ENCODE measurements around the gene FOXL2. TPM values are rescaled to one million over a fixed set of nuclear protein-coding genes. Genes with fewer than 3 reads are reported as not detected.

The FOXL2 gene
- total and polyA plus RNA-seq, 11 donors: not detected

DNA sequence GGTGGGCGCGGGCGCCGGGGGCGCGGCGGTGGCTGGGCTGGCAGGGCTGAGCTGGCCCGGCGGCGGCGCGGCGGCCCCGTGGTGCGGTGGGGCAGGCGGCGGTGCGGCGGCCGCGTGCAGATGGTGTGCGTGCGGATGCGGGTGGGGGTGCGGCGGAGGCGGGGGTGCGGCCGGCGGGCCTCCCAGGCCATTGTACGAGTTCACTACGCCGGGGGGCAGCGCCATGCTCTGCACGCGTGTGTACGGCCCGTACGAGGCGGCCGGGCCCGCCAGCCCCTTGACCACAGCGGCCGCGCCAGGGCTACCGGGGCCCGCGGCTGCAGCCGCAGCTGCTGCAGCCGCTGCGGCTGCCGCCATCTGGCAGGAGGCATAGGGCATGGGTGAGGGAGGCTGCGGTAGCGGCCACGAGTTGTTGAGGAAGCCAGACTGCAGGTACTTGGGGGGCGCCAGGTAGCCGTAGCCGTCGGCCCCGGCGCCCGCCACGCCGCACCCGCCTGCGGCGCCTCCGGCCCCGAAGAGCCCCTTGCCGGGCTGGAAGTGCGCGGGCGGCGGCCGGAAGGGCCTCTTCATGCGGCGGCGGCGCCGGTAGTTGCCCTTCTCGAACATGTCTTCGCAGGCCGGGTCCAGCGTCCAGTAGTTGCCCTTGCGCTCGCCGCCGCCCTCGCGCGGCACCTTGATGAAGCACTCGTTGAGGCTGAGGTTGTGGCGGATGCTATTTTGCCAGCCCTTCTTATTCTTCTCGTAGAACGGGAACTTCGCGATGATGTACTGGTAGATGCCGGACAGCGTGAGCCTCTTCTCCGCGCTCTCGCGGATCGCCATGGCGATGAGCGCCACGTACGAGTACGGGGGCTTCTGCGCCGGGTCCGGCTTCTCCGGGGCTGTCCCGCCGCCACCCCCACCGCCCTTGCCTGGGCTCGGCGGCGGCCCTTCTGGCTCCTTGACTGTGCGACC, 951 bp downstream of the FOXL2 start:
- H3K4me3 ChIP-seq: peak overlapping the region; percentile 21 to 59 (median 48)
- no peaks in the 10 kb centered on the region for H3K36me3 ChIP-seq
- H3K27me3 ChIP-seq: peaks cover 78 to 100% (median 97%) of the 10 kb centered on the region in 9 donors
- 1 to 4% (median 2%) methylated on average over 43 to 120 of the region's 120 CpGs for WGBS, 4 donors
- H3K27ac ChIP-seq: no peak overlapping the region
- ATAC-seq: peak in 1 of 4 donors; percentile 18
- TF ChIP-seq, protein P1, sequence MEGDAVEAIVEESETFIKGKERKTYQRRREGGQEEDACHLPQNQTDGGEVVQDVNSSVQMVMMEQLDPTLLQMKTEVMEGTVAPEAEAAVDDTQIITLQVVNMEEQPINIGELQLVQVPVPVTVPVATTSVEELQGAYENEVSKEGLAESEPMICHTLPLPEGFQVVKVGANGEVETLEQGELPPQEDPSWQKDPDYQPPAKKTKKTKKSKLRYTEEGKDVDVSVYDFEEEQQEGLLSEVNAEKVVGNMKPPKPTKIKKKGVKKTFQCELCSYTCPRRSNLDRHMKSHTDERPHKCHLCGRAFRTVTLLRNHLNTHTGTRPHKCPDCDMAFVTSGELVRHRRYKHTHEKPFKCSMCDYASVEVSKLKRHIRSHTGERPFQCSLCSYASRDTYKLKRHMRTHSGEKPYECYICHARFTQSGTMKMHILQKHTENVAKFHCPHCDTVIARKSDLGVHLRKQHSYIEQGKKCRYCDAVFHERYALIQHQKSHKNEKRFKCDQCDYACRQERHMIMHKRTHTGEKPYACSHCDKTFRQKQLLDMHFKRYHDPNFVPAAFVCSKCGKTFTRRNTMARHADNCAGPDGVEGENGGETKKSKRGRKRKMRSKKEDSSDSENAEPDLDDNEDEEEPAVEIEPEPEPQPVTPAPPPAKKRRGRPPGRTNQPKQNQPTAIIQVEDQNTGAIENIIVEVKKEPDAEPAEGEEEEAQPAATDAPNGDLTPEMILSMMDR (IDR thresholded peaks at IDR 0.05): peak in 1 of 12 donors; percentile 12
- no peak for TF ChIP-seq POLR2A (IDR thresholded peaks at IDR 0.05)
- peaks cover 11 to 51% (median 35%) of the 10 kb centered on the region in 12 donors for H3K4me1 ChIP-seq
- H3K9me3 ChIP-seq: no peaks in the 10 kb centered on the region
- DNase-seq: no peak
- intact Hi-C loops (cut with DNase I): no loop called here

DNA sequence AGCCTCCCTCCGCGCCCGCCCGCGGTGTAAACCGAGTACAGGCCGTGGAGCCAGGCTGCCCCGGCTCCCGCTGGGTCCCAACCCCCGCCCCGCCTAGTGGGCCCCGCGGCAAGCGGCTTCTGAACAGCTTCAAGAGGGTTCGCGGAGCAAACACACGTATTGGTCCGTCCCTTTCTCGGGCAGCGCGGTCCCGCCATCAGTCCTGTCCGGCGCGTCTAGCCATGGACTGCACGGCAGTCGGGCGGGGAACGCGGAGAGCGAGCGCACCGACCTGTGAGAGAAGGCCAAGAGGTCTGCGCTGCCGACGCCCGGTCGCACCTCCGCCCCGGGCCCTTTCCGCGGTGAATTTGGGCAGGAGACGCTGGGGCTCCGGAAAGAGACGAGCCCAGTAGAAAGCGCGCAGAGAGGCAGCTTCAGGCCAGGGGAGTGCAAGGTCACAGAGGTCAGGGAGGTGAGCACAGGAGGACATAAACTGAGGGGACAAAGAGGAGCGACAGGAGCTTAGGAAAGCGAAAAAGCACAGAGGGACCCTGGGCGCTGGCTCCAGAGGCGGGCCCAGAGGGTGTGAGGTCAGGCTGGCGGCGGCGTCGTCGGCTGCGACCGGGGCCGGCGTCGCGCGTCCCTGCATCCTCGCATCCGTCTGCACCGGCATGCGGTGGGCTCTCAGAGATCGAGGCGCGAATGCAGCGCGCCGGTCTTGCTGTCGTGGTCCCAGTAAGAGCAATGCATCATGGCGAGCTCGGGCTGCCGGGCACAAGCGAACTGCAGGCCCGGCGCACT, 1.8 kb downstream of the FOXL2 start:
- peak overlapping the region in 9 of 12 donors; percentile 8 to 57 (median 25) for H3K4me3 ChIP-seq
- ATAC-seq (peak in 1 of 4 donors; percentile 17), DNase-seq (no peak)
- peaks cover 11 to 45% (median 33%) of the 10 kb centered on the region in 12 donors for H3K4me1 ChIP-seq
- no peaks in the 10 kb centered on the region for H3K36me3 ChIP-seq
- peaks cover 80 to 100% (median 97%) of the 10 kb centered on the region in 9 donors for H3K27me3 ChIP-seq
- no peak overlapping the region for H3K27ac ChIP-seq
- TF ChIP-seq, protein P1 (IDR thresholded peaks at IDR 0.05): no peak
- no peak for TF ChIP-seq POLR2A (IDR thresholded peaks at IDR 0.05)
- WGBS, 4 donors: 2 to 5% (median 4%) methylated on average over 44 to 80 of the region's 80 CpGs
- intact Hi-C loops (cut with DNase I): no loop called here
- H3K9me3 ChIP-seq: no peaks in the 10 kb centered on the region

DNA sequence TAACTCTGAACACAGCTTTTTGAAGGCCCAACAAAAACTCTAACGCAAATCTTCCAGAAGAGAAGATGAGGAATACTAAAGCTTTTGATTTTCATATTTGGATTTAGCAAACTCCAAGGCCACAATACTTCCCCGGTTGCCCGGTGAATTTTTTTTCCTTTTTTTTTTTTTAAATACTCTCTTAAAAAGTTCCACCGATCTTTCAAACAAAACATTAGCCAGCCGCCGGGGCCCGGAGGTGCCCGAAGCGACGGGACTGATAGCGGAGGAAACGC, 2.3 kb downstream of the FOXL2 start:
- peaks cover 11 to 45% (median 32%) of the 10 kb centered on the region in 12 donors for H3K4me1 ChIP-seq
- H3K4me3 ChIP-seq: peak overlapping the region in 9 of 12 donors; percentile 4 to 57 (median 25)
- no peaks in the 10 kb centered on the region for H3K36me3 ChIP-seq
- peaks cover 84 to 100% (median 97%) of the 10 kb centered on the region in 9 donors for H3K27me3 ChIP-seq
- TF ChIP-seq, protein P1 (IDR thresholded peaks at IDR 0.05): no peak
- no peak for TF ChIP-seq POLR2A (IDR thresholded peaks at IDR 0.05)
- H3K9me3 ChIP-seq: no peaks in the 10 kb centered on the region
- ATAC-seq (no peak), DNase-seq (no peak)
- intact Hi-C loops (cut with DNase I): no loop called here
- WGBS, 4 donors: 3 to 11% (median 9%) methylated on average over 12 of the region's 12 CpGs
- H3K27ac ChIP-seq: no peak overlapping the region

All from heart left ventricle (tissue), 16 donors.